AG10803 (cell line): ENCODE results near the gene SLC9A9.

Experiments used
- DNase-seq: peaks from one replicate; pipeline ENCODE4 v3.0.0; 2010; ENCODE audit warnings: low read depth
- H3K4me3 ChIP-seq: 2 replicates; pipeline ENCODE4 v1.5.1; 2011; ENCODE audit warnings: mild to moderate bottlenecking, low read length, control low read depth
- TF ChIP-seq, protein P1 (sequence below): conservative IDR thresholded peaks from 2 replicates; pipeline ENCODE4 v1.5.1; 2011; ENCODE audit warnings: mild to moderate bottlenecking, low read length, control low read depth, inconsistent platforms

The SLC9A9 gene

DNA sequence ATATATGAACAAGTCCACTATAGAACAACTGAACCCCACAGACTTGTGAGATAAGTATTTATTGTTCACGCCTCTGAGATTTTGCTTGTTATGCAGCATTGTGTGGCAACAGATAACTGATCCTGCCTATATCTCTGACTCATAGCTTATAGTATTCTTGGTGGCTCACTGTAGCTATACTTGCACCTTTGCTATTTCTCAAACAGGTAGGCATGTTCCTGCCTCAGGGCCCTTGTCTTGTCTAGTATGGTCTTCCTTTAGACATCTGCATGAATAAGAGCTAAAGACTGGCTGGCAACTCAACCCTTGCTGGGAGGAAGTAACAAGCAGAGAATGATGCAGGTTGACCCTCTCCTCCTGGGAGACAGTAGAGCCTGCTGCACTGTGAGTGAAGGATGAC is 472.6 kb downstream of the SLC9A9 start:
- no peak for DNase-seq
- TF ChIP-seq, protein P1, sequence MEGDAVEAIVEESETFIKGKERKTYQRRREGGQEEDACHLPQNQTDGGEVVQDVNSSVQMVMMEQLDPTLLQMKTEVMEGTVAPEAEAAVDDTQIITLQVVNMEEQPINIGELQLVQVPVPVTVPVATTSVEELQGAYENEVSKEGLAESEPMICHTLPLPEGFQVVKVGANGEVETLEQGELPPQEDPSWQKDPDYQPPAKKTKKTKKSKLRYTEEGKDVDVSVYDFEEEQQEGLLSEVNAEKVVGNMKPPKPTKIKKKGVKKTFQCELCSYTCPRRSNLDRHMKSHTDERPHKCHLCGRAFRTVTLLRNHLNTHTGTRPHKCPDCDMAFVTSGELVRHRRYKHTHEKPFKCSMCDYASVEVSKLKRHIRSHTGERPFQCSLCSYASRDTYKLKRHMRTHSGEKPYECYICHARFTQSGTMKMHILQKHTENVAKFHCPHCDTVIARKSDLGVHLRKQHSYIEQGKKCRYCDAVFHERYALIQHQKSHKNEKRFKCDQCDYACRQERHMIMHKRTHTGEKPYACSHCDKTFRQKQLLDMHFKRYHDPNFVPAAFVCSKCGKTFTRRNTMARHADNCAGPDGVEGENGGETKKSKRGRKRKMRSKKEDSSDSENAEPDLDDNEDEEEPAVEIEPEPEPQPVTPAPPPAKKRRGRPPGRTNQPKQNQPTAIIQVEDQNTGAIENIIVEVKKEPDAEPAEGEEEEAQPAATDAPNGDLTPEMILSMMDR = no peak
- no peak overlapping the region for H3K4me3 ChIP-seq

DNA sequence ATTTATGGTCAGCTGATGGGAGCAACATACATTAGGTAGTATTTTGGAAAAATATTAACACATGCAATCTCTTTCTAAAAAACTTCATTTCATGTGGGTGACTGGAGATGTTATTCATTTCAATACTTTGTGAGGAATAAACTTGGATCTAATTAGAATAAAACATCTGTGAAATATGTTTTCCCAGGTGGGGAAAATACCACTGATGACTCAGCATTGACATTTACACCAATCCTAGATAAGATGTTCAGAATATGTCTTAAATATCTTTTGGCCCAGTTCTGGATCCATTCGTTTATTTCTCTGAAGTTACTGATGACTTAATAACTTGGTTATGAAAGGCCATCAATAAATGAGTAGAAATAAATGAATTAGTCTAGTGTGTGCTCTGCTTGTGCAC is 481.1 kb downstream of the SLC9A9 start:
- no peak for DNase-seq
- no peak overlapping the region for H3K4me3 ChIP-seq
- TF ChIP-seq, protein P1 = no peak

DNA sequence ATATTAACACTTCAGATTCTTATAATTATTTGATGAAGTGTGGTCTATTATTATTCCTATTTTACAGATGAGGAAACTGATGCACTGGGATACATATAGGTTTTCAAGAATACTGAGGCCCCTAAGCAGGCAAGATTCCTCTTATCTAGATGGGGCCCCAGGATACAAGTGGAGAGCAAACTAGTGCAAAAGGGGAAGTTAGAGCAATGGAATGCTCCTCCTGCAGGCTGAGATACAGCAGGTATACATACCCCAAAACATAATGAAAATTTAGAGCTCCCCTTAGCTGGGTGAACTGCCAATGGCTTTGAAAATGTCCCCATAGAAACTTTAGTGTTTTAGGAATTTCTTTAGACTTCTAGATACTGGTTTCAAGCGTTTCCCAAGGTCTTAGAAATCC is 481.6 kb downstream of the SLC9A9 start:
- H3K4me3 ChIP-seq = no peak overlapping the region
- DNase-seq = no peak
- TF ChIP-seq, protein P1 = no peak

DNA sequence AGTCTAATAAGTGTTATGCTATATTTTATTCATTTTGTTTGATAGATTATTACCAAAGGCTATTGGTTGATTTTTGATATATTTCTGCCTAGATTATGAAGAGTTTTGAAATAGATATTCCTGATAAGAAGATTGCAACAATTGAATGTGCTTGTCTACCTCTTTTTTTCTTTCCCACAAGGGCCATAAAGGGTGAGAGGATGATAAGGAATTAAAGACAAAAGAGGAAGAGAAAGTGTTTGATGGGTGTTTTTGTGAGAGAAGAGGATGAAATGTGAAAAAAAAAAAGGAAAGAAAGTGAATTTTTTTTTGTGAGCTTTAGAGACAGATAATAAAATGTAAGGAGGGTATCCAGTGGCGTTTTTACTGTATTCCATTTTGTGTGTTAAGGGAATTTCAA is 484.3 kb downstream of the SLC9A9 start:
- TF ChIP-seq, protein P1 = no peak
- H3K4me3 ChIP-seq = no peak overlapping the region
- no peak for DNase-seq

DNA sequence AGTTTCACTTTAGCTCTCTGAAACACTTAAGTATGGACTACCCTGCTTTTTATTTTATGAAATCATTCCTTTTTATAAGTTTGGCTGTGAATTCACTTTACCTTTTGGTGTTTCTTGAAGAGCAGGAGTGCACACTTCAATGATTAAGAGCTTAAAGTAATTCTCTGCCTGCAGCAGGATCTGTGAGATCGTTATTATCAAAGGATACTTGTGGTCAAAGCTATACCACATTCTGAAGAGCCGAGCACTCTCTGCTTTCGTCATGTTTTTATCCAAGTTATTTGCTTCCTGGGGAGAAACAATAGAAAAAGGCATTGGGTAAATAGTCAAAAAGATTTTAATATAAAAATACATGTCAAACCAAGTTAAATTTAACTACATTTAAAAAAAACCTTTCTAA is 485.0 kb downstream of the SLC9A9 start:
- H3K4me3 ChIP-seq = no peak overlapping the region
- TF ChIP-seq, protein P1 = no peak
- DNase-seq = peak; percentile 13

DNA sequence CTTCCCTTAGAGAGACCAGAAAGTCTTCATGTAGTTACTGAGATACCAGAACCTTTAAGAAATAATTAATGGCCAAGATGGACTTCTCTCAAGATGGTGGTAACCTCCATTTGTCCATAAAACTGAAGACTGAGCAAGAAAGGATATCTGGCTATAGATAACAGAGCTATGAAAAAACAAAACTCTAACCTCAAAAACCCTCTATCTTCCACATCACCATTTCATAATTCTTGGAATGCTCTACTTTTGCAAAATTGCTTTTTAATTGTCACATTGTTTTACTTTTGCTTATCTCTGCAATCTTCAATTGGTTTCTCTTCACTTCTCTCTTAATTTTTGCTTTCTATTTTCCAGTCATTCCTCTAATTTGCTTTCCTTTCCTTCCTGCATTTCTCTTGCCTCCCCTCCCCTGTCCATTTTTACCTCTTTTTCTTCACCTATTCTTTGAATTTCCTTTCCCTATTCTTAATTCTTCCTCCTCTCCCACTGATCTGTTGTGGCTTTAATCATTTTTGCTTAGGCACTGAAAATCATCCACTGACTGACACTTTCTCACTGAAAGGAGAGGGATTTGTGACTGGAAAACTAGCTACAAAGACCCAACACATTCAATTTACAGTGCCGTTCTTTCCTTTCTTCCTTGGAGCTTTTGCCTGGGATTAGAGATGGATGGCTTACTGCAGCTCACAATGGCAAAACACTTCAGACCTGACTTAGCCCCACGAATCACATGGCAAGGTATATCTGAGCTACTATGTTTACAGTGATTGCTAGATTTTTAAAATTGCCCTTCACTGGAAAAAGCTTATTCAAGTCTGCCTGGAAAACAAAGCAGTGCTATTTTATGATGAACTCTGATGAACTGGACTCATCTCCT is 485.9 kb downstream of the SLC9A9 start:
- no peak overlapping the region for H3K4me3 ChIP-seq

More for the DNA sequence above, 485.9 kb downstream of the SLC9A9 start:
- no peak for DNase-seq
- TF ChIP-seq, protein P1 = no peak
